GM12801 (cell line): ENCODE results near the gene HES2.

ENCODE experiments used
- TF ChIP-seq, protein P1 (sequence below): IDR thresholded peaks from one replicate; pipeline ENCODE4 v1.5.1; 2011; ENCODE audit warnings: control low read depth; ENCODE audit not compliant: insufficient read length; ENCODE audit errors: extremely low read depth

Gene HES2

DNA sequence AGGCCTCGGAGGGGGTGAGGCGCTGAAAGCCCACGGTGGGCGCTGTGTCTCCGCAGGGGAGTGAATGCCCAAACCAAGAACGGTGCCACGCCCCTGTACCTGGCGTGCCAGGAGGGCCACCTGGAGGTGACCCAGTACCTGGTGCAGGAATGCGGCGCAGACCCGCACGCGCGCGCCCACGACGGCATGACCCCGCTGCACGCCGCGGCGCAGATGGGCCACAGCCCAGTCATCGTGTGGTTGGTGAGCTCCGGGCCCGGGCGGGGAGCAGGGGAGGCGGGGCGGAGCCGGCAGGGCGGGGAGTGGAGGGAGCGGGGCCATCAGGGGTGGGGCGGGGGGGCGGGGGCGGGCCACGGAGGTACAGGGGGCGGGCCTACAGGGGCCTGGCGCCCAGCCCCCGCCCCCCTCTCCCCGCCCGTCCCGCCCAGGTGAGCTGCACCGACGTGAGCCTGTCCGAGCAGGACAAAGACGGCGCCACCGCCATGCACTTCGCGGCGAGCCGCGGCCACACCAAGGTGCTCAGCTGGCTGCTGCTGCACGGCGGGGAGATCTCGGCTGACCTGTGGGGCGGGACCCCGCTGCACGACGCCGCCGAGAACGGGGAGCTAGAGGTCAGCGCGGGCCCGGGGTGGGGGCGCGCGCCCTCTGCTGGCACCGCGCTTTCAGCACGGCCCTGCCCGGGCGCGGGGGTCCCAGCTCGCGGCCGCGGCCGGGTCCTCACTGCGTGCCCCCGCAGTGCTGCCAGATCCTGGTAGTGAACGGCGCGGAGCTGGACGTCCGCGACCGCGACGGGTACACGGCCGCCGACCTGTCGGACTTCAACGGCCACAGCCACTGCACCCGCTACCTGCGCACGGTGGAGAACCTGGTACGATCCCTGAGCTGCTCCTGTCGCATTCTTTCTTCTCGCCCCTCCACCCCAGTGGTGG, 20.7 kb upstream of the HES2 start:
- TF ChIP-seq, protein P1, sequence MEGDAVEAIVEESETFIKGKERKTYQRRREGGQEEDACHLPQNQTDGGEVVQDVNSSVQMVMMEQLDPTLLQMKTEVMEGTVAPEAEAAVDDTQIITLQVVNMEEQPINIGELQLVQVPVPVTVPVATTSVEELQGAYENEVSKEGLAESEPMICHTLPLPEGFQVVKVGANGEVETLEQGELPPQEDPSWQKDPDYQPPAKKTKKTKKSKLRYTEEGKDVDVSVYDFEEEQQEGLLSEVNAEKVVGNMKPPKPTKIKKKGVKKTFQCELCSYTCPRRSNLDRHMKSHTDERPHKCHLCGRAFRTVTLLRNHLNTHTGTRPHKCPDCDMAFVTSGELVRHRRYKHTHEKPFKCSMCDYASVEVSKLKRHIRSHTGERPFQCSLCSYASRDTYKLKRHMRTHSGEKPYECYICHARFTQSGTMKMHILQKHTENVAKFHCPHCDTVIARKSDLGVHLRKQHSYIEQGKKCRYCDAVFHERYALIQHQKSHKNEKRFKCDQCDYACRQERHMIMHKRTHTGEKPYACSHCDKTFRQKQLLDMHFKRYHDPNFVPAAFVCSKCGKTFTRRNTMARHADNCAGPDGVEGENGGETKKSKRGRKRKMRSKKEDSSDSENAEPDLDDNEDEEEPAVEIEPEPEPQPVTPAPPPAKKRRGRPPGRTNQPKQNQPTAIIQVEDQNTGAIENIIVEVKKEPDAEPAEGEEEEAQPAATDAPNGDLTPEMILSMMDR, result no peak

DNA sequence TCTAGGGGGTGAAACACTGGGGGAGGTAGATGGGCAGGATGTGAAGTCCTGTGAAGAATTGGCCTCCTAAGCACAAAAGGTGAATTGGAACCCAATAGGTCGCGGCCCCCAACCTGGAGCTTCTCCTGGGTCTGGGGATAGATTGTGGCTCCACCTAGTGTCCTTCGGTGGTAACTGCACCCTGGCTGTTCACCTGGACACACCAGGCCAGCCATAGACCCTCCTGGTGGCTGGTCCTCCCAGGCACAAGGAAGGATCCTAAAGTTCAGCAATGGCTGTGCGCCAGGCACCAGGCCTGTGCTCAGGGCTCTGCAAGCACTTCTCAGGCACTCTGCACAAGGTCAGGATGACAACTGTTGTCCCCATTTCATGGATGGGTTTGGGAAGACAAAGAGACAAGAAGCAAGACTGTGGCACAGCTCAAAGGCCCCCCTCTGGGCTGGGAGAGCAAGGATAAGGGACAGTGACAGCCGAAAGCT, 18.4 kb upstream of the HES2 start:
- TF ChIP-seq, protein P1, result no peak

DNA sequence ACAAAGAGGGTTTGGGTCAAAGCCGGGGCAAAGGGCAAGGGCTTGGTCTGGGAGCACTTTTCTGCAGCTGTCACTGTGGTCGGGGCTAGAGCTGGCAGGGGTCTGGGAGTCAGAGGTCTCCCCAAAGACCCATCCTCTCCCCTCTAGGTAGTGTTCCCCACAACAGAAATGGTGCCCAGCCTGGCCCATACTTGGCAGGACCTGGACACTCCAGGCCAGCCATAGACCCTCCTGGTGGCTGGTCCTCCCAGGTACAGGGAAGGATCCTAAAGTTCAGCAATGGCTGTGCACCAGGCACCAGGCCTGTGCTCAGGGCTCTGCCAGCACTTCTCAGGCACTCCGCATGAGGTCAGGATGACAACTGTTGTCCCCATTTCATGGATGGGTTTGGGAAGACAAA, 15.8 kb upstream of the HES2 start:
- TF ChIP-seq, protein P1, result no peak

DNA sequence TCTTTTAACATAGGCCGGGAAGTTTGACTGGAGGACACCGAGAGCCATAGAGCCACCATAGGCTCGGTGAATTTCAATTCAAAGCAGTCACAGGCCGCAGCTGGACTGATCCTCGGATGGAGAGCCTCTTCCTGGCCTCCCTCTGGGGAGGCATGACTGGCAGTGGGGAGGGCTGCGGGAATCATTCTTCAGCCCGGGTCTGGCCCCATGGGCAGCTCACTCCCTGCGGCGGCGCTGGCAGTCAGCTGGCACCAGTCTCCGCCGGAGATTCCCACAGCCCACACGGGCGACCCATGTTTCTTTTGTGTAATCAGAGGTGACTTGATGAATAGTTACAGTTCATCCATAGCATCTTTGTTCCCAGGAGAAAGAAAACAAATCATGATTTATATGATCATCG, 15.4 kb upstream of the HES2 start:
- TF ChIP-seq, protein P1, result no peak

DNA sequence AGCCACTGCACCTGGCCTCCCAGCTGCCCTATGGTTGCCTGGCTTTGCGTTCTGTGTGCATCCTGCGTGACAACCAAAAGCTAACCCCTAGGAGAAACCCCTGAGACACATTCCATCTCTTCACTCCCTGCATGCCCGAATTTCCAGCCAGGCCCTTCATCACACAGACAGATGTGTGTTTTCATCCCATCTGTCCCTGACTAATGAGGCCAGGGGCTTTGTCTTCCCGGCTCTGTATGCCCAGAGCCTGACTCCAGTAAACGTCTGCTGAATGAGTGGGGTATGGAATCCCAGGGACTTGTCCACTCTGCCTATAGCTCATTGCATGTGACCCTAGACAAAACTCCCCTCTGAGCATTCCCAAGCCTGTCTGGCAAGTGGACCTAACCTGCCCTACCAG, 14.5 kb upstream of the HES2 start:
- TF ChIP-seq, protein P1, result no peak

GRCh38 chr1:6427441-6428390, 8.0 kb upstream of the HES2 start:
- TF ChIP-seq, protein P1, result no peak

DNA sequence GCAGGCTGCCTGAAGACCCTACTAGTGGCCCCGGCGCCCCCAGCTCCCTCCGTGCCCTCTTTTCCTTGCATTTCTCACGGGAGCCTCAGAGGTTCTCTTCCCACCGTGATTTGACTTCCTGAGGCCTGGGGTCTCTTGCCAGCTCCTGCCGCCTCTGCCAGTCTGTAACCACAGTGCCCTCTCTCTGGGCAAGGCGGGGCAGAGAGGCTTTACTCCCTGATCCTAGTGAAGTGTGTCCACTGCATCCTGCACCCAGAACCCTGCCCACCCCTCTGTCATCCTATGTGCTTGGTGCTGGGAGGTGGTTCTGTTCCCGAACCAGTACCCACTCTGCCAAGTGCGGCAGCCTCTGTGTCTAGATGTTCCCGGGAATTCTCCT, 7.2 kb upstream of the HES2 start:
- TF ChIP-seq, protein P1, result no peak
